HFFc6 (cell line): Measurements from ENCODE around the gene ZSCAN20. TPM values are rescaled to one million over a fixed set of nuclear protein-coding genes. Genes with fewer than 3 reads are reported as not detected.
"Not testable (repeated sequence)": the region's sequence is repeated elsewhere in the genome, so short reads cannot be mapped to it uniquely, and the experiment has no call there.

Experiments used
- DNase-seq: peaks from one replicate; pipeline ENCODE4 v3.0.0-alpha.2; 2018
- H3K27ac Mint-ChIP-seq: 2 replicates; pipeline ENCODE4 v1.8.0; 2020; ENCODE audit warnings: mild to moderate bottlenecking, mixed read lengths
- H3K27me3 Mint-ChIP-seq: 2 replicates; pipeline ENCODE4 v1.8.0; 2021; ENCODE audit warnings: mild to moderate bottlenecking, moderate library complexity, mixed read lengths; ENCODE audit not compliant: insufficient read depth
- H3K36me3 Mint-ChIP-seq: 2 replicates; pipeline ENCODE4 v1.8.0; 2021; ENCODE audit warnings: low read depth, mixed read lengths
- H3K4me1 Mint-ChIP-seq: 2 replicates; pipeline ENCODE4 v1.8.0; 2020; ENCODE audit warnings: low read depth, mixed read lengths
- H3K4me3 Mint-ChIP-seq: 2 replicates; pipeline ENCODE4 v1.8.0; 2020; ENCODE audit warnings: mild to moderate bottlenecking, moderate library complexity, mixed read lengths
- H3K9me3 Mint-ChIP-seq: 2 replicates; pipeline ENCODE4 v1.8.0; 2020; ENCODE audit warnings: mild to moderate bottlenecking, mixed read lengths
- total RNA-seq, 6 experiments: library from RNA; stranded (reverse); fragmentation: NEBNext Ultra II Directional; extraction: Animal tissue kit (Norgen Biotek cat#: 25700); gene quantifications; 2 replicates in 1 of 6; 3 replicates in 5 of 6; pipeline ENCODE4 v1.2.3, GENCODE V29; 2021
- TF ChIP-seq, protein P1 (sequence below): fragments of 200-600 bp; sonication (generic); IDR thresholded peaks from 2 replicates; pipeline ENCODE4 v1.5.0; 2021; ENCODE audit warnings: antibody characterized with exemption, mild to moderate bottlenecking

ZSCAN20 gene
- total RNA-seq, 6 experiments from 2014 or later = 5.0 to 6.2 (median 5.6) TPM

DNA sequence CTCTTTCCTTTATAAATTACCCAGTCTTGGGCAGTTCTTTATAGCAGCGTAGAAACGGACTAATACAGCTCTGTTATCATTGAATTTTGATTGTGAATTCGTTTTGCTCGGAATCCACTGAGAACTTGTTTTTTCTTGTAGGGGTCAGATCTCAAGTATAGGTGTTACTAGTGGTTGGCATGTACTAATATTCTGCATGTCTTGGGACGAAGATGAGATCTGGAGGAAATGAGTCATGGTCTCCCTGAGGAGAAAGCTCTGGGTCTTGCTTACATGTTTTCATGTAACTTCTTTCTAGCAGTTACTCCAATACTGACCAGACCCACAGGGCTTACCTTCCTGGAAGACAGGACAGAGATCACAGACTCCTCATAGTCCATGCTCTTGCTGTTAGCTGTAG, 30.3 kb downstream of the ZSCAN20 start:
- peaks cover 12% of the 10 kb centered on the region for H3K36me3 Mint-ChIP-seq
- peaks cover 8% of the 10 kb centered on the region for H3K4me1 Mint-ChIP-seq
- H3K27ac Mint-ChIP-seq = no peak overlapping the region
- TF ChIP-seq, protein P1, sequence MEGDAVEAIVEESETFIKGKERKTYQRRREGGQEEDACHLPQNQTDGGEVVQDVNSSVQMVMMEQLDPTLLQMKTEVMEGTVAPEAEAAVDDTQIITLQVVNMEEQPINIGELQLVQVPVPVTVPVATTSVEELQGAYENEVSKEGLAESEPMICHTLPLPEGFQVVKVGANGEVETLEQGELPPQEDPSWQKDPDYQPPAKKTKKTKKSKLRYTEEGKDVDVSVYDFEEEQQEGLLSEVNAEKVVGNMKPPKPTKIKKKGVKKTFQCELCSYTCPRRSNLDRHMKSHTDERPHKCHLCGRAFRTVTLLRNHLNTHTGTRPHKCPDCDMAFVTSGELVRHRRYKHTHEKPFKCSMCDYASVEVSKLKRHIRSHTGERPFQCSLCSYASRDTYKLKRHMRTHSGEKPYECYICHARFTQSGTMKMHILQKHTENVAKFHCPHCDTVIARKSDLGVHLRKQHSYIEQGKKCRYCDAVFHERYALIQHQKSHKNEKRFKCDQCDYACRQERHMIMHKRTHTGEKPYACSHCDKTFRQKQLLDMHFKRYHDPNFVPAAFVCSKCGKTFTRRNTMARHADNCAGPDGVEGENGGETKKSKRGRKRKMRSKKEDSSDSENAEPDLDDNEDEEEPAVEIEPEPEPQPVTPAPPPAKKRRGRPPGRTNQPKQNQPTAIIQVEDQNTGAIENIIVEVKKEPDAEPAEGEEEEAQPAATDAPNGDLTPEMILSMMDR = no peak
- peak; percentile 20 for DNase-seq
- H3K9me3 Mint-ChIP-seq = no peaks in the 10 kb centered on the region
- no peaks in the 10 kb centered on the region; the same call in 1 of the 2 replicates for H3K27me3 Mint-ChIP-seq
- H3K4me3 Mint-ChIP-seq = no peak overlapping the region

DNA sequence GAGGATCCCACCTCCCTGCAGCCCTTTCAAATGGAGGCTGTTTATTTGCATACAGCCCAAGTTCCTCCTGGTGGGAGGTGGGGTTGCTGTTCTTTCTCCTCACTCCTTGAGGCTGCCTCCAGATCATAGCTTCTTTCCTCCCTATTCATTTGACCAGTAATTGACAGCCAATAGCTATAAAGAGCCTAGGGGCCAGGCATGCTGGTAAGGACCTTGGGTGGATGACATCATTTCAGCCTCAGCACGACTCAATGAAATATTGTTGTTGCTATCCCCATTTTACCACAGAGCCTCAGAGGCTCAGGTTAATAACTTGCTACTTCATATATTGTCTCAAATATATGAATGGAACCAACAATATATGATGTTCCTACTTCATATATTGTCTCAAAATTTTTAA, 31.1 kb downstream of the ZSCAN20 start:
- TF ChIP-seq, protein P1 = no peak
- H3K9me3 Mint-ChIP-seq = no peaks in the 10 kb centered on the region
- no peak overlapping the region for H3K4me3 Mint-ChIP-seq
- H3K27me3 Mint-ChIP-seq = no peaks in the 10 kb centered on the region; the same call in 1 of the 2 replicates
- H3K4me1 Mint-ChIP-seq = peaks cover 8% of the 10 kb centered on the region
- no peak for DNase-seq
- H3K36me3 Mint-ChIP-seq = peaks cover 8% of the 10 kb centered on the region; the same call in 1 of the 2 replicates
- no peak overlapping the region for H3K27ac Mint-ChIP-seq

DNA sequence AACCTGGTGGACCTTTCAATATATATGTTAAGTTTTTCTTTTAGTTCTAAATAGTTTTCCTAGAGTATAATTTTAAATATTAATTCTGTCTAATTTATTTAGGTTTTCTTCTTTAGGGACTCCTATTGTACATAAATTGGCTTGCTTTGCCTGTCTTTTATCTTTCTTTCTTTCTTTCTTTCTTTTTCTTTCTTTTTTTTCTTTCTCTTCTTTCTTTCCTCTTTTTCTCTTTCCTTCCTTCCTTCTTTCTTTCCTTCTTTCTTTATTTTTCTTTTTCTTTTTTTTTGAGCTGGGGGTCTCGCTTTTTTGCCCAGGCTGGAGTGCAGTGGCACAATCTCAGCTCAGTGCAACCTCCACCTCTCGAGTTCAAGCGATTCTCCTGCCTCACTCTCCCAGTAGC, 35.2 kb downstream of the ZSCAN20 start:
- TF ChIP-seq, protein P1 = no peak
- no peak for DNase-seq
- Mint-ChIP-seq H3K4me3 (no peak overlapping the region), H3K36me3 (no peaks in the 10 kb centered on the region), H3K9me3 (no peaks in the 10 kb centered on the region), H3K4me1 (peaks cover 4% of the 10 kb centered on the region), H3K27me3 (peaks cover 6% of the 10 kb centered on the region; the same call in 1 of the 2 replicates), H3K27ac (no peak overlapping the region)

GRCh38 chr1:33508151-33508550, 35.7 kb downstream of the ZSCAN20 start:
- Mint-ChIP-seq H3K4me1 (no peaks in the 10 kb centered on the region), H3K9me3 (no peaks in the 10 kb centered on the region), H3K4me3 (no peak overlapping the region), H3K27ac (no peak overlapping the region), H3K27me3 (peaks cover 6% of the 10 kb centered on the region; the same call in 1 of the 2 replicates), H3K36me3 (no peaks in the 10 kb centered on the region)
- DNase-seq = no peak
- TF ChIP-seq, protein P1 = no peak

DNA sequence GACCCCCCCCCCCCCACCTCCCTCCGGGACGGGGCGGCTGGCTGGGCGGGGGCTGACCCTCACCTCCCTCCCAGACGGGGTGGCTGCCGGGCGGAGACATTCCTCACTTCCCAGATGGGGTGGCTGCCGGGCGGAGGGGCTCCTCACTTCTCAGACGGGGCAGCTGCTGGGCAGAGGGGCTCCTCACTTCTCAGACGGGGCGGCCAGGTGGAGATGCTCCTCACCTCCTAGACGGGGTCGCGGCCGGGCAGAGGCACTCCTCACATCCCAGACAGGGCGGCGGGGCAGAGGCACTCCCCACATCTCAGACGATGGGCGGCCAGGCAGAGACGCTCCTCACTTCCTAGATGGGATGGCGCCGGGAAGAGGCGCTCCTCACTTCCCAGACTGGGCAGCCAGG, 36.8 kb downstream of the ZSCAN20 start:
- not testable (repeated sequence) for H3K4me1 Mint-ChIP-seq, H3K9me3 Mint-ChIP-seq, H3K4me3 Mint-ChIP-seq, DNase-seq, H3K36me3 Mint-ChIP-seq, H3K27ac Mint-ChIP-seq, H3K27me3 Mint-ChIP-seq

GRCh38 chr1:33512226-33513011, 40.0 kb downstream of the ZSCAN20 start:
- TF ChIP-seq, protein P1 = no peak
- Mint-ChIP-seq H3K9me3 (no peaks in the 10 kb centered on the region), H3K4me1 (no peaks in the 10 kb centered on the region), H3K27ac (no peak overlapping the region), H3K27me3 (peaks cover 13% of the 10 kb centered on the region), H3K4me3 (no peak overlapping the region), H3K36me3 (no peaks in the 10 kb centered on the region)
- DNase-seq = no peak
